Upper lobe of right lung (tissue), 1 donor: ENCODE results near the gene ATRIP. TPM values are rescaled to one million over a fixed set of nuclear protein-coding genes. Genes with fewer than 3 reads are reported as not detected.

Experiments used
- ATAC-seq: fragments of 200-7000 bp; cut with Tn5 transposase; one replicate; pipeline ENCODE4 v1.9.1; 2020; ENCODE audit warnings: mild to moderate bottlenecking, moderate library complexity
- DNase-seq: peaks from one replicate; pipeline ENCODE4 v3.0.0-alpha.2; 2020
- H3K27ac ChIP-seq: fragments of 200-600 bp; one replicate; pipeline ENCODE4 v1.8.0; 2022
- H3K27me3 ChIP-seq: fragments of 200-600 bp; one replicate; pipeline ENCODE4 v1.8.0; 2022; ENCODE audit warnings: mild to moderate bottlenecking
- H3K36me3 ChIP-seq: fragments of 200-600 bp; one replicate; pipeline ENCODE4 v1.8.0; 2022
- H3K4me1 ChIP-seq: fragments of 200-600 bp; one replicate; pipeline ENCODE4 v1.8.0; 2022
- H3K4me3 ChIP-seq: fragments of 200-600 bp; one replicate; pipeline ENCODE4 v1.8.0; 2022; ENCODE audit warnings: mild to moderate bottlenecking
- H3K9me3 ChIP-seq: fragments of 200-600 bp; one replicate; pipeline ENCODE4 v1.8.0; 2022
- intact Hi-C: fragments of 100-400 bp; cut with DNase I; formaldehyde crosslinking; loops from one replicate; pipeline ENCODE4 v1.11.0; 2022
- total RNA-seq: library from RNA; stranded (reverse); fragmentation: NEBNext Ultra II Directional; extraction: Animal tissue kit (Norgen Biotek cat#: 25700); gene quantifications from one replicate; pipeline ENCODE4 v1.2.1, GENCODE V29; 2021
- TF ChIP-seq, protein P1 (sequence below): fragments of 200-600 bp; IDR thresholded peaks from one replicate; pipeline ENCODE4 v1.8.0; 2022; ENCODE audit warnings: antibody characterized with exemption
- donor health status: DM: no; HTN: yes; CAD: no; lungs with severe emphysema.

ATRIP gene
- total RNA-seq, 1 donor from 2014 or later, result 5.3 TPM

DNA sequence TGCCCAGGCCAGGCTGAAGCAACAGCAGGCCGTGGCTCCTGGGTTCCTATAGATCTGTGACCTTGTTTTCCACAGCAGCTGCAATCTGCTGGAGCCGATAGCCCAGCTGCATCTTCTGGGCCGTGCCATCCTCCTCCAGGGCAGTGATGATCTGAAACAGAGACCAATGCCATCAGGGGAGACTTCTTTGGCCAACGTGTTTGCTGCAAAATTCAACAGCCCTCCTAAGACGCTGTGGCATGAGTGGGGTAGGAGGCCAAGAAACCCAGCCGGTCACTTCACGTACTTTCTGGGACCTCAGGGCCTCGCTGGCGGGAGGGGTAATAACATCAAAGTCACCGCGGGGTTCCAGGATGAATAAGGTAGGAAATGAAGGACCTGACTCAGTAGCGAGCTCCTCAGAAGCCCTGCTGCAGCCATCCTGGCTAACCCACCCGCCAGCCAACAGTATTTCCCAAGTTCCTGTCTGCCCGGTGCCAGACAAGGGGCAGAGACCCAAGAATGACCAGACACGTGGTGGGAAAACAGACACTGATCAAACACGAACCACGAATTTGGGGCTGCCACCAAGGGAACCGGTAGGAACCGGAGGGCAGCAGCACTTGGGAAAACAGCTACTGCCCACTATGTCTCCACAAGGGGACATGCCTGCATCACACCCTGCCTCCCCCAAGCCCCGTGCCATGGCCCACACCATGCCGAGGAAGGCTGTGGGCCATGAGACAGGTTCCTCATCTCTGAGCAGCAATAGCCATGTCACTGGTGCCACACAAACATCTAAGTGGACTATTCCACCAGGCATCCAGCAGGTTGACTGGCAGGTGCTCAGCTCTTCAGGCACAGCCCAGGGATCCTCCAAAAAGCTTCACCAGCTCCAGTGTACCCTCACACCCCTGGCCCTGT lies 41.8 kb upstream of the ATRIP start:
- no peak for DNase-seq
- Histone ChIP-seq H3K27ac (no peak overlapping the region), H3K36me3 (peaks cover 32% of the 10 kb centered on the region)

DNA sequence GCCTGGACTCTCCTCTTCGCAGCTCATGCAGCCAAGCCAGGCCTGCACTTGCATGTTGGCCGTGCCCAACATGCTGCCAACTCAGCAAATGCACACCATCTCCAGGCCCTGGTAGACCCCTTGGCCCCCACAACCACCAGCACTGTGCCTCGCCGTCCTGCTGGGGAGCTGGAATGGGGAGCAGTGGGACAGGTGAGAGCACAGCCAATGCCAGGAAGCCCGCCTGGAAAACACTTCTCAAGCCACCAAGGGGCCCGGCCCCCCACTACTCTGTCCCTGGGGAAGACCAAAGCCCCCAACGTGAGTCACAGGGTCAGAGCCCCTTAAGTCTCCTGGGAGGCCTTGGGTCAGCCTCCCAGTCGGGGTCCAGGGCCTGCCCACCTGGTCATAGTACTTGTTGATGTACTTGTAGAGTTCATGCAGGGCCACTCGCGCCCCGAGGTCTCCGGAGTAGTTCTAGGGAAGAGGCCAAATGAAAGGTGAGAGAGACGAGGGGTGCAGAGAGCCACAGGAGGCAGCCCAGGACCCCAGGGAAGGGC lies 41.1 kb upstream of the ATRIP start:
- no peaks in the 10 kb centered on the region for H3K9me3 ChIP-seq
- H3K4me3 ChIP-seq, result no peak overlapping the region
- no peak overlapping the region for H3K27ac ChIP-seq
- ATAC-seq (no peak), DNase-seq (no peak)
- peaks cover 14% of the 10 kb centered on the region for H3K4me1 ChIP-seq
- H3K36me3 ChIP-seq, result peaks cover 40% of the 10 kb centered on the region
- intact Hi-C loops, result no loop called here
- H3K27me3 ChIP-seq, result no peaks in the 10 kb centered on the region
- TF ChIP-seq, protein P1, sequence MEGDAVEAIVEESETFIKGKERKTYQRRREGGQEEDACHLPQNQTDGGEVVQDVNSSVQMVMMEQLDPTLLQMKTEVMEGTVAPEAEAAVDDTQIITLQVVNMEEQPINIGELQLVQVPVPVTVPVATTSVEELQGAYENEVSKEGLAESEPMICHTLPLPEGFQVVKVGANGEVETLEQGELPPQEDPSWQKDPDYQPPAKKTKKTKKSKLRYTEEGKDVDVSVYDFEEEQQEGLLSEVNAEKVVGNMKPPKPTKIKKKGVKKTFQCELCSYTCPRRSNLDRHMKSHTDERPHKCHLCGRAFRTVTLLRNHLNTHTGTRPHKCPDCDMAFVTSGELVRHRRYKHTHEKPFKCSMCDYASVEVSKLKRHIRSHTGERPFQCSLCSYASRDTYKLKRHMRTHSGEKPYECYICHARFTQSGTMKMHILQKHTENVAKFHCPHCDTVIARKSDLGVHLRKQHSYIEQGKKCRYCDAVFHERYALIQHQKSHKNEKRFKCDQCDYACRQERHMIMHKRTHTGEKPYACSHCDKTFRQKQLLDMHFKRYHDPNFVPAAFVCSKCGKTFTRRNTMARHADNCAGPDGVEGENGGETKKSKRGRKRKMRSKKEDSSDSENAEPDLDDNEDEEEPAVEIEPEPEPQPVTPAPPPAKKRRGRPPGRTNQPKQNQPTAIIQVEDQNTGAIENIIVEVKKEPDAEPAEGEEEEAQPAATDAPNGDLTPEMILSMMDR, result no peak

More for the DNA sequence above, 41.8 kb upstream of the ATRIP start:
- H3K9me3 ChIP-seq, result no peaks in the 10 kb centered on the region
- no peaks in the 10 kb centered on the region for H3K27me3 ChIP-seq
- ATAC-seq, result no peak
- TF ChIP-seq, protein P1, result no peak
- intact Hi-C loops, result loop anchor here (5.0 kb wide), 1 partner anchor 33 kb away; no protein-coding TSS in a partner anchor
- no peak overlapping the region for H3K4me3 ChIP-seq
- H3K4me1 ChIP-seq, result peaks cover 14% of the 10 kb centered on the region

DNA sequence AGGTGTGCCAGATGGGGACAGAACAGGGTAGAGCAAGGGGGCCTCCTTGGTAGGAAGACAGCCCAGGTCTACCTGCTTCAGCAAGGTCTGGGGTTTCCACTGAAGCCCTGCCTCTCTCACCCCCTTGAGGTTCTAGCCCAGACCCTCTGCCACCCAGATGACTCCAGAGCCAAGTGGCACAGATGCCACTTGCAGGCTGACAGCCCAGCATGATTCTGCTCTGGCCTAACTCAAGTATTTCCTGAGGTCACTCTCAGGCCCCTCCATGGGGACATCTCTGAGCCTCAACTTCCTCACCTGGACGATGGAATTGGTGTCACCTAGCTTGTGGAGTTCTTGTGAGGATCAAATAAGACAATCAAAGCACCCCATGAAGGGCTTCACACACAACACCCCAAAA lies 40.6 kb upstream of the ATRIP start:
- TF ChIP-seq, protein P1, result no peak
- DNase-seq, result no peak
- no peaks in the 10 kb centered on the region for H3K9me3 ChIP-seq
- H3K4me1 ChIP-seq, result peaks cover 14% of the 10 kb centered on the region
- no peak overlapping the region for H3K4me3 ChIP-seq
- peaks cover 45% of the 10 kb centered on the region for H3K36me3 ChIP-seq
- H3K27ac ChIP-seq, result no peak overlapping the region
- no peak for ATAC-seq
- no peaks in the 10 kb centered on the region for H3K27me3 ChIP-seq
- intact Hi-C loops, result no loop called here

DNA sequence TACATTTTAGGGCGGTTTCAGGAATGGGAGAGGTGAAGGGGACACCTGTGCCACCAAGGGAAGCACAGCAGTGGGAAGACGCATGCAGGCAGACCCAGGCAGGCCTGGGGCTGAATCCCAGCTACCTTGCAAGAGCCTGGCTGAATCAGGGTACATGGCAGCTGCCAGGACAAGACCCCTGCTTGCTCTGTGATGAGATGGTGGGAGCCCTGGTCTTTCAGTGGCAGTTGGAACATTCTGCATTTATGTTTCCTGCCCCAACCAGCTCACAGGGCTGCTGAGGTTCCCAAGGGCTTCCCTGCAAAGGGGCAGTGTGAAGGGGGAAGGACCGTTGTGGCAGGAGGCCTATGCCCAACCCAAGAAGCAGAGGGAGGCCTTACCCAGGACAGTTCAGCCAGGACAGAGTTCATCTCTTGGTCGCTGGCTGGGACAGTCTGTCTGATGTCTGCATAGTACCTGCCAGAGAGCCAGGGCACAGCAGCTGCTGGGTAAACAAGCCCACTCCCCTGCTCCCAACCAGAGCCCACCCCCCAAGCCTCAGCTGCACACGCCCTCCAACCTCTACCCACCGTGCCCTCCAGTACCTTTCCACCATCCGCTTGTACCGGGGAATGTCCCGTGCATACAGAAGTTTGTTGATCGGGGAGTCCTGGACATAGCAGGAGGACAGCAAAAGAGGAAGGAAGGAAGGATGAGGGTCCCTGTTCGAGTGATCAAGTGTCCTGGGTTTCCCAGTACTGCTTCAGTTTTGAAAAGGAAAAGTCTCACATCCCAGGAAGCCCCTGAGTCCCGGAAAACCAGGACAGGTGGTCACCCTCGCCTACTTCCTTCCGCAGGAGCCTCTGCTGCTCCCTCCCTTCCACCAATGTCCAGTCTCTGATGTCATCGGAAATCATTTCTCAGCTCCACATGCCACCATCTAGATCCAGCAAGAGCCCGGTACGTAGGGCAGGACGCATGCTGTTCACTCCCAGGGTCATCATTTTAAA lies 39.8 kb upstream of the ATRIP start:
- Histone ChIP-seq H3K27me3 (no peaks in the 10 kb centered on the region), H3K9me3 (no peaks in the 10 kb centered on the region), H3K27ac (no peak overlapping the region), H3K4me3 (no peak overlapping the region), H3K4me1 (peaks cover 8% of the 10 kb centered on the region), H3K36me3 (peaks cover 51% of the 10 kb centered on the region)
- ATAC-seq (no peak), DNase-seq (no peak)
- TF ChIP-seq, protein P1, result no peak
- intact Hi-C loops, result no loop called here

DNA sequence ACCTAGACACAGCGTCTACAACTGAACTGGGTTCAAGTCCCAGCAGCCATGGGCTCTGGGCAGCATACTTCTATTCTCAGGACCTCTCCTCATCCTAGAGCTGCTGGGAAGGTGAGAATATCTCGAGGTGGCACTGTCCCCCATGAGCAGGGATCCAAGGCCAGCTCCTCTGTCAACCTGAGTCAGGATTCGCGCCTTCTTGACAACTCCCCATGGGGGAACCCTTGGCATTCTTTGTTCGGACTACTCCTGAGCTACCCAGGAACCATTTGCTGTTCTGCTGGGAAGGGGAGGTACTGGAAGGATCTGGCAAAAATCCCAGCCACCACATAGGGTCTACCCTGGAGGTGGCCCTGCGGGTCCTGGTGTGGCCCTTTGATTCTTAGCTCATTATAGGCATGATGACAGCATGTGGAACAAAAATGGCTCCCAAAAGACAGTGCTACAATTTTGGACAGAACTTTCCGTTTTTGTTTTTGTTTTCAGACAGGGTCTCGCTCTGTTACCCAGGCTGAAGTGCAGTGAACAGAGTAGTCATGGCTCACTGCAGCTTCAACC lies 38.9 kb upstream of the ATRIP start:
- H3K4me3 ChIP-seq, result no peak overlapping the region
- intact Hi-C loops, result no loop called here
- DNase-seq (no peak), ATAC-seq (no peak)
- H3K9me3 ChIP-seq, result no peaks in the 10 kb centered on the region
- peaks cover 60% of the 10 kb centered on the region for H3K36me3 ChIP-seq
- TF ChIP-seq, protein P1, result no peak
- no peak overlapping the region for H3K27ac ChIP-seq
- H3K27me3 ChIP-seq, result no peaks in the 10 kb centered on the region
- H3K4me1 ChIP-seq, result peaks cover 3% of the 10 kb centered on the region
